Right lobe of liver (tissue), 6 donors: Measurements from ENCODE around the gene LANCL2. TPM values are rescaled to one million over a fixed set of nuclear protein-coding genes. Genes with fewer than 3 reads are reported as not detected.
"Not testable (repeated sequence)": the region's sequence is repeated elsewhere in the genome, so short reads cannot be mapped to it uniquely, and the experiment has no call there.

Experiments used
- ATAC-seq, 4 donors: fragments of 200-7000 bp; cut with Tn5 transposase; one replicate each; pipeline ENCODE4 v1.9.1; 2020; ENCODE audit warnings: mild to moderate bottlenecking in 4 of 4, moderate library complexity in 4 of 4
- DNase-seq, 3 donors: peaks; one replicate each; pipeline ENCODE4 v3.0.0-alpha.2; 2020
- H3K27ac ChIP-seq, 3 donors: fragments of 200-600 bp; one replicate each; pipeline ENCODE4 v1.8.0; 2022
- H3K27me3 ChIP-seq, 2 donors: fragments of 200-600 bp; one replicate each; pipeline ENCODE4 v1.8.0; 2022
- H3K36me3 ChIP-seq, 4 donors: fragments of 200-600 bp; sonication (generic) in 1 of 4; one replicate each; pipeline versions ENCODE4 v1.5.1 to v1.8.0; 2017 to 2022; ENCODE audit warnings: control low read depth in 1 of 4
- H3K4me1 ChIP-seq, 4 donors: fragments of 200-600 bp; sonication (generic) in 1 of 4; one replicate each; pipeline versions ENCODE4 v1.5.1 to v1.8.0; 2017 to 2022; ENCODE audit warnings: control low read depth in 1 of 4
- H3K4me3 ChIP-seq, 3 donors: fragments of 200-600 bp; one replicate each; pipeline ENCODE4 v1.8.0; 2022
- H3K9me3 ChIP-seq, 4 donors: fragments of 200-600 bp; sonication (generic) in 1 of 4; one replicate each; pipeline versions ENCODE4 v1.5.1 to v1.8.0; 2017 to 2022; ENCODE audit warnings: control low read depth in 1 of 4
- CTCF ChIP-seq, 4 donors: fragments of 200-600 bp in 3 of 4; fragments of 450-650 bp in 1 of 4; IDR thresholded peaks; one replicate each; pipeline versions ENCODE4 v1.5.1 to v1.8.0; 2016 to 2022; ENCODE audit warnings: antibody characterized with exemption in 4 of 4, mild to moderate bottlenecking in 2 of 4
- POLR2A ChIP-seq: fragments of 450-650 bp; IDR thresholded peaks from one replicate; pipeline ENCODE4 v1.6.1; 2017; ENCODE audit warnings: antibody characterized with exemption, mild to moderate bottlenecking
- WGBS: methylation state at CpG from one replicate; pipeline ENCODE4 v1.1.6; 2018; ENCODE audit warnings: low coverage, low lambda C conversion rate; ENCODE audit not compliant: insufficient coverage; ENCODE audit errors: missing lambda C conversion rate; 5-methylcytosine and 5-hydroxymethylcytosine counted together
- intact Hi-C, 2 donors: fragments of 100-400 bp; cut with DNase I; formaldehyde crosslinking; loops; one replicate each; pipeline versions ENCODE4 v1.11.2 to v1.14.1; 2022
- total RNA-seq, 6 experiments: library from RNA; depleted of rRNA in 2 of 6; stranded (reverse); fragments of >200 nt in 2 of 6; fragmentation: NEBNext Ultra II Directional in 3 of 6; extraction: Animal tissue kit (Norgen Biotek cat#: 25700) in 3 of 6; gene quantifications; one replicate each; pipeline versions ENCODE4 v1.1.0 to v1.2.4, GENCODE V29; 2016 to 2023
- donor health status: DM: no; HTN: yes; CAD: no.
- donor health status: DM: no; HTN: no; CAD: no.
- donor health status: DM: no; HTN: no; CAD: no.
- donor health status: DM: no; HTN: yes; CAD: no.
- donor health status: DM: no; HTN: yes; CAD: no.

The LANCL2 gene
- total RNA-seq, 6 experiments from 2014 or later, result 7.3 to 12.1 (median 8.3) TPM

- no peaks in the 10 kb centered on the region for H3K9me3 ChIP-seq
- 89% methylated on average over 7 of the region's 11 CpGs for WGBS
- TF ChIP-seq POLR2A, result no peak
- TF ChIP-seq CTCF (IDR thresholded peaks at IDR 0.05), result no peak
- H3K27me3 ChIP-seq, result no peaks in the 10 kb centered on the region
- DNase-seq (no peak), ATAC-seq (peak in 1 of 4 donors; percentile 26)
- intact Hi-C loops, result no loop called here
- H3K27ac ChIP-seq, result no peak overlapping the region
- peaks cover 0 to 2% (median under 1%) of the 10 kb centered on the region in 4 donors for H3K36me3 ChIP-seq
- H3K4me1 ChIP-seq, result no peaks in the 10 kb centered on the region
- no peak overlapping the region for H3K4me3 ChIP-seq
Measured at GRCh38 chr7:55396233-55396785, 31.2 kb downstream of the LANCL2 start.

GRCh38 chr7:55397617-55398016 lies 32.5 kb downstream of the LANCL2 start:
- DNase-seq, result no peak
- Histone ChIP-seq H3K27ac (no peak overlapping the region), H3K4me3 (no peak overlapping the region), H3K4me1 (no peaks in the 10 kb centered on the region), H3K36me3 (peaks cover 0 to 2% (median under 1%) of the 10 kb centered on the region in 4 donors), H3K27me3 (no peaks in the 10 kb centered on the region), H3K9me3 (no peaks in the 10 kb centered on the region)
- TF ChIP-seq CTCF (IDR thresholded peaks at IDR 0.05), result no peak
- no peak for TF ChIP-seq POLR2A
- ATAC-seq, result no peak
- 87% methylated on average over 3 of the region's 3 CpGs for WGBS
- intact Hi-C loops, result no loop called here

- TF ChIP-seq POLR2A (no peak), CTCF (IDR thresholded peaks at IDR 0.05) (no peak)
Measured at GRCh38 chr7:55400191-55400590, 35.1 kb downstream of the LANCL2 start.

GRCh38 chr7:55402506-55402905 lies 37.4 kb downstream of the LANCL2 start:
- H3K27me3 ChIP-seq, H3K27ac ChIP-seq, H3K4me1 ChIP-seq, intact Hi-C loops, H3K36me3 ChIP-seq, ATAC-seq, DNase-seq, H3K9me3 ChIP-seq, H3K4me3 ChIP-seq: not testable (repeated sequence)
- WGBS, result no CpG with 5 or more reads among the region's 35 CpGs

More at GRCh38 chr7:55400191-55400590, 35.1 kb downstream of the LANCL2 start:
- Histone ChIP-seq H3K27me3 (no peaks in the 10 kb centered on the region), H3K36me3 (peaks cover 0 to 2% (median 0%) of the 10 kb centered on the region in 4 donors), H3K4me1 (no peaks in the 10 kb centered on the region), H3K4me3 (no peak overlapping the region), H3K27ac (no peak overlapping the region), H3K9me3 (no peaks in the 10 kb centered on the region)
- DNase-seq (no peak), ATAC-seq (no peak)
- intact Hi-C loops, result no loop called here
- 88% methylated on average over 2 of the region's 2 CpGs for WGBS

- intact Hi-C loops, result no loop called here
- no peaks in the 10 kb centered on the region for H3K36me3 ChIP-seq
- no peak for DNase-seq
- no peak for TF ChIP-seq POLR2A
- no peak for TF ChIP-seq CTCF (IDR thresholded peaks at IDR 0.05)
- peaks cover 0 to 15% (median 5%) of the 10 kb centered on the region in 4 donors for H3K4me1 ChIP-seq
- no peak overlapping the region for H3K4me3 ChIP-seq
- no peak for ATAC-seq
- WGBS, result 94% methylated on average over 6 of the region's 16 CpGs
- no peaks in the 10 kb centered on the region for H3K27me3 ChIP-seq
- no peaks in the 10 kb centered on the region for H3K9me3 ChIP-seq
- H3K27ac ChIP-seq, result no peak overlapping the region
Measured at GRCh38 chr7:55405856-55406541, 40.9 kb downstream of the LANCL2 start.
